Measurements from ENCODE around the gene PHYKPL. TPM values are rescaled to one million over a fixed set of nuclear protein-coding genes. Genes with fewer than 3 reads are reported as not detected.

PHYKPL gene
- total and polyA plus RNA-seq, 2 donors (not counting 3 experiments of a cell fraction or from before 2014, with no cell fraction given), result 71.7 to 81.7 TPM

- POLR2A ChIA-PET, result no interaction called here
- Histone ChIP-seq H3K36me3 (ENCODE audit: control insufficient read depth in 2 of 2, extremely low read depth in 1 of 2, insufficient read depth in 2 of 2, low read length in 2 of 2) (peaks cover 34 to 67% of the 10 kb centered on the region in 2 experiments), H3K4me2 (ENCODE audit: insufficient read depth, low read length) (no peak overlapping the region), H3K9me1 (replicated peaks; ENCODE audit: control insufficient read depth, extremely low read depth, insufficient read depth, low read length) (no peaks in the 10 kb centered on the region), H3K4me1 (ENCODE audit: control insufficient read depth, extremely low read depth, insufficient read depth, low read length) (peaks cover 19% of the 10 kb centered on the region), H2AFZ (ENCODE audit: low read depth, low read length) (no peak overlapping the region), H3K9ac (replicated peaks; ENCODE audit: extremely low read depth, insufficient read depth, low read length) (no peak overlapping the region), H3K4me3 (replicated peaks in 1 of 3; ENCODE audit: insufficient read depth in 1 of 3, low read depth in 1 of 3, low read length in 3 of 3) (no peak overlapping the region), H4K20me1 (replicated peaks; ENCODE audit: control insufficient read depth, extremely low read depth, insufficient read depth, low read length) (peaks cover 4% of the 10 kb centered on the region), H3K27ac (ENCODE audit: insufficient read depth, low read depth, low read length) (no peak overlapping the region), H3K9me3 (replicated peaks; ENCODE audit: control insufficient read depth, insufficient read depth, low read length) (no peaks in the 10 kb centered on the region), H3K79me2 (ENCODE audit: control insufficient read depth, insufficient read depth, low read length) (peaks cover 45% of the 10 kb centered on the region), H3K27me3 (ENCODE audit: control insufficient read depth in 2 of 2, insufficient read depth in 2 of 2, low read length in 2 of 2) (no peaks in the 10 kb centered on the region)
- no peak for DNase-seq (ENCODE audit: low read depth, low spot score)
- CTCF ChIA-PET, result no interaction called here
- dilution Hi-C loops (cut with MboI; ENCODE audit: extremely low pct_ligation_motif_present, low sequenced_read_pairs) (no loop called here), intact Hi-C loops (cut with micrococcal nuclease) (no loop called here)
- TF ChIP-seq CTCF (IDR thresholded peaks at IDR 0.05; ENCODE audit: extremely low read depth in 1 of 2, insufficient read depth in 1 of 2, low read depth in 1 of 2, low read length in 2 of 2), result no peak
- TF ChIP-seq EZH2 (IDR thresholded peaks at IDR 0.05; ENCODE audit: borderline replicate concordance, low read depth, low read length, severe bottlenecking), result no peak
- no peak for TF ChIP-seq POLR2AphosphoS5 (IDR thresholded peaks at IDR 0.05; ENCODE audit: insufficient read depth, low read depth, low read length)
- no peak for TF ChIP-seq POLR2A (IDR thresholded peaks at IDR 0.05; ENCODE audit: low read depth, low read length)
- no peak for TF ChIP-seq FOS (IDR thresholded peaks at IDR 0.05; ENCODE audit: borderline replicate concordance, insufficient read depth, low read length)
- TF ChIP-seq, protein P1, sequence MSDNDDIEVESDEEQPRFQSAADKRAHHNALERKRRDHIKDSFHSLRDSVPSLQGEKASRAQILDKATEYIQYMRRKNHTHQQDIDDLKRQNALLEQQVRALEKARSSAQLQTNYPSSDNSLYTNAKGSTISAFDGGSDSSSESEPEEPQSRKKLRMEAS (IDR thresholded peaks at IDR 0.05; ENCODE audit: insufficient read depth, insufficient read length), result no peak
- TF ChIP-seq MYC (IDR thresholded peaks at IDR 0.05; ENCODE audit: low read depth, low read length), result no peak
- no peak for TF ChIP-seq GATA2 (IDR thresholded peaks at IDR 0.05; ENCODE audit: insufficient read depth, insufficient read length, low read depth, low read length)
- TF ChIP-seq JUN (IDR thresholded peaks at IDR 0.05; ENCODE audit: borderline replicate concordance, insufficient read depth, insufficient read length, low read depth), result no peak
- no TSS peak for BruUV-seq (replicated peaks)
- FAIRE-seq, result no peak
Measured at GRCh38 chr5:178210073-178210535, 22.5 kb downstream of the PHYKPL start.
